ENCODE data around the gene MAPK8IP2.
"Not testable (repeated sequence)": the region's sequence is repeated elsewhere in the genome, so short reads cannot be mapped to it uniquely, and the experiment has no call there.

MAPK8IP2 gene

DNA sequence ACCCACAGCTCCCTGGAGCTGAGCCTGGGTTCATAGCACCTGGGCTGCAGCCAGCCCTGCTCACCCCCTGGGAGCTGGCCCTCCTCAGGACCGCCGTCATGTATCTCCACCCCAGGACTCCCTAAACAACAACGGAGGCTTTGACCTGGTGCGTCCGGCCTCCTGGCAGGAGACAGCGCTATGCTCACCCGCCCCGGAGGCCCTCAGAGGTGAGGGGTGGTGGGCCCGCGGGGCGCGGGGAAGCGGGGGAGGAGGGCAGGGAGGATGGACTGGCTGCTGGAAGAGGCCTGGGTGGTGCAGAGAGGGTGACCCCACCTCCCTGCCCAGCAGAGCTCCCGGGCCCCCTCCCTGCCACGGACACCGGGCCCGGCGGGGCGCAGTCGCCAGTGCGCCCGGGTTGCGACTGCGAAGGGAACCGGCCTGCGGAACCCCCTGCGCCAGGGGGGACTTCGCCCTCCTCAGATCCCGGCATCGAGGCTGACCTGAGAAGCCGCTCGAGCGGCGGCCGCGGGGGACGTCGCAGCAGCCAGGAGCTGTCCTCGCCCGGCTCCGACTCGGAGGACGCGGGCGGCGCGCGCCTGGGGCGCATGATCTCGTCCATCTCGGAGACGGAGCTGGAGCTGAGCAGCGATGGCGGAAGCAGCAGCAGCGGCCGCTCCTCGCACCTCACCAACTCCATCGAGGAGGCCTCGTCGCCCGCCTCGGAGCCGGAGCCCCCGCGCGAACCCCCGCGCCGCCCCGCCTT is 3.1 kb downstream of the MAPK8IP2 start:
- DNase-seq (ENCODE audit: insufficient read length) = no peak
- FAIRE-seq = no peak
- TF ChIP-seq POLR2A (IDR thresholded peaks at IDR 0.05; ENCODE audit: low read depth, low read length) (no peak), TAF1 (IDR thresholded peaks at IDR 0.05; ENCODE audit: borderline replicate concordance, low read depth, low read length) (no peak), POLR2AphosphoS5 (IDR thresholded peaks at IDR 0.05; ENCODE audit: low read depth, low read length) (no peak)

DNA sequence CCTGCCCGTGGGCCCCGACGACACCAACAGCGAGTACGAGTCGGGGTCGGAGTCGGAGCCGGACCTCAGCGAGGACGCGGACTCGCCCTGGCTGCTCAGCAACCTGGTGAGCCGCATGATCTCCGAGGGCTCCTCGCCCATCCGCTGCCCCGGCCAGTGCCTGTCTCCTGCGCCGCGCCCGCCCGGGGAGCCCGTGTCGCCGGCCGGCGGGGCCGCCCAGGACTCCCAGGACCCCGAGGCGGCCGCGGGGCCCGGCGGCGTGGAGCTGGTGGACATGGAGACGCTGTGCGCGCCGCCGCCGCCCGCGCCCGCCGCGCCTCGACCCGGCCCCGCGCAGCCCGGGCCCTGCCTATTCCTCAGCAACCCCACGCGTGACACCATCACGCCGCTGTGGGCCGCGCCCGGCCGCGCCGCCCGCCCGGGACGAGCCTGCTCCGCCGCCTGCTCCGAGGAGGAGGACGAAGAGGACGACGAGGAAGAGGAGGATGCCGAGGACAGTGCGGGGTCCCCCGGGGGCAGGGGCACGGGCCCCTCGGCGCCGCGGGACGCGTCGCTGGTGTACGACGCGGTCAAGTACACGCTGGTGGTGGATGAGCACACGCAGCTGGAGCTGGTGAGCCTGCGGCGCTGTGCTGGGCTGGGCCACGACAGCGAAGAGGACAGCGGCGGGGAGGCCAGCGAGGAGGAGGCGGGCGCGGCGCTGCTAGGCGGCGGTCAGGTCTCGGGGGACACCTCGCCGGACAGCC is 3.8 kb downstream of the MAPK8IP2 start:
- TF ChIP-seq POLR2A (IDR thresholded peaks at IDR 0.05; ENCODE audit: low read depth, low read length) = no peak
- no peak for TF ChIP-seq POLR2AphosphoS5 (IDR thresholded peaks at IDR 0.05; ENCODE audit: low read depth, low read length)
- no peak for TF ChIP-seq TAF1 (IDR thresholded peaks at IDR 0.05; ENCODE audit: borderline replicate concordance, low read depth, low read length)
- FAIRE-seq = no peak

DNA sequence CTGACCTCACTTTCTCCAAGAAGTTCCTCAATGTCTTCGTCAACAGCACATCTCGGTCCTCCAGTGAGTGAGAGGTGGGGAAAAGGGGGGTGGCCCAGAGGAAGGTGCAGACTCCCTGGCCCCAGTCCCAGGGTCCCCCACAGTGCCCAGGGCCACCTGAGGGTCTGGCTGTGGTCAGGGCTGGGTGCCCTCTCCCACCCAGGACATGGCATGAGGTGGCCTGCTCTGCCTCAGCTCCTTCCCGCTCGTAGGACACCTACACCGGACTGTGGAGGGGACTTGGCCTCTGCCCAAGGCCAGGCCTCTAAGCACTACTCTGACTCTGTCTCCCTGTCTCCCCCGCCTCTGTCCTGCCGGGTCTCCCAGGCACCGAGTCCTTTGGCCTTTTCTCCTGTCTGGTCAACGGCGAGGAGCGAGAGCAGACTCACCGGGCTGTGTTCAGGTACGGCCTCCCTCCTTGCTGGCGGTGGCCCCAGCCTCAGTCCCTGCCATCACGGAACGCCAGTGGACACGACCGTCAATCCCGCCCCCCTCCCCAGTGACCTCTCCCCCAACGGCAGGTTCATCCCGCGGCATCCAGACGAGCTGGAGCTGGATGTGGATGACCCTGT is 4.5 kb downstream of the MAPK8IP2 start:
- no peak for TF ChIP-seq POLR2A (IDR thresholded peaks at IDR 0.05; ENCODE audit: low read depth, low read length)
- no peak for TF ChIP-seq POLR2AphosphoS5 (IDR thresholded peaks at IDR 0.05; ENCODE audit: low read depth, low read length)
- TF ChIP-seq TAF1 (IDR thresholded peaks at IDR 0.05; ENCODE audit: borderline replicate concordance, low read depth, low read length) = no peak
- FAIRE-seq = no peak
- DNase-seq (ENCODE audit: insufficient read length) = peak; percentile 35

More for the DNA sequence above, 3.8 kb downstream of the MAPK8IP2 start:
- no peak for DNase-seq (ENCODE audit: insufficient read length)

DNA sequence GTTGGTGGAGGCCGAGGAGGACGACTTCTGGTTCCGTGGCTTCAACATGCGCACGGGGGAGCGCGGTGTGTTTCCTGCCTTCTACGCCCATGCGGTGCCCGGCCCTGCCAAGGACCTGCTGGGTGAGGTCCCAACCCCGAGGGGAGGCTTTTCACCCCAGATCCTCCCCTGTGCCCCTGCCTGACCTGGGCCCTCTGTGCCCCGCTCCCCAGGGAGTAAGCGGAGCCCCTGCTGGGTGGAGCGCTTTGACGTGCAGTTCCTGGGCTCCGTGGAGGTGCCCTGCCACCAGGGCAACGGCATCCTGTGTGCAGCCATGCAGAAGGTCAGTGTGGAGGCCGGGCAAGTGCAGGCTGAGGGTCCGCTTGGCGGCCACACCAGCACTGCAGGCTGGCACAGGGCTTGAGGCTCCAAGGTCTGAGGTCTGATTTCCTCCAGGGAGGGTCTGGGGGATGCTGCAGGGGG is 5.1 kb downstream of the MAPK8IP2 start:
- DNase-seq (ENCODE audit: insufficient read length) (no peak), FAIRE-seq (no peak)
- TF ChIP-seq TAF1 (IDR thresholded peaks at IDR 0.05; ENCODE audit: borderline replicate concordance, low read depth, low read length) (no peak), POLR2A (IDR thresholded peaks at IDR 0.05; ENCODE audit: low read depth, low read length) (no peak), POLR2AphosphoS5 (IDR thresholded peaks at IDR 0.05; ENCODE audit: low read depth, low read length) (no peak)

DNA sequence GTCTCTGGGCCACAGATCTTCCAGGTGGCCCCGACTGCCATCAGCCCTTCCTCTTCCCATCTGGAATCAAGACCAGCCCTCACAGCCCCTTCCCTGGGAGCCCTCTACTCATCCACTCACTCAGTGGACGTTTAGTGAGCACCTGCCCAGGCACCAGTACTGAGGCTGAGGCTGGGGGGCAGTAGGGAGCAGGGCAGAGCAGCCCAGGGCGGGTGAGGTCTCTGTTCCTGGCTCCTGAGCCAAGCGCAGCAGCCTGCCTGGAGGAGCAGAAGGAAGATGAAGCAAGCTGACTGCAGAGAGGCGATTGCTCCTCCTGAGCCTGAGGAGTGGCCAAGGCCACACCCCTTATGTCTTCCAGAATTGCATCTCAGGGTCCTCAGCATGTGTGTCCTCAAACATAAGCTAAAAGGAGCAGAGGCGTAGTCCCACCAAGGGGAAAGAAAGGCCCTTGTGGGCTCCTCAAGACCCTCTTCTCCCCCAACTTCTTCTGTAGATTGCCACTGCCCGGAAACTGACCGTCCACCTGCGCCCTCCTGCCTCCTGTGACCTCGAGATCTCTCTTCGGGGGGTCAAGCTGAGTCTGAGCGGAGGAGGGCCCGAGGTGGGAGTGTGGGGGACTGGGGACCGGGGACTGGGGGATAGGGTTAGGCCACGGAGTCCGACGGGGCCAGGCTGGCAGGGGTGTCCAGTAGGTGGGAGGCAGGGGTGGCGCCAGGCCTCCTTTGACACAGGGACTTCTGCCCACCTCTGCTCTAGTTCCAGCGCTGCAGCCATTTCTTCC is 5.8 kb downstream of the MAPK8IP2 start:
- peak; percentile 40 for DNase-seq (ENCODE audit: insufficient read length)
- no peak for TF ChIP-seq POLR2A (IDR thresholded peaks at IDR 0.05; ENCODE audit: low read depth, low read length)
- no peak for TF ChIP-seq TAF1 (IDR thresholded peaks at IDR 0.05; ENCODE audit: borderline replicate concordance, low read depth, low read length)
- TF ChIP-seq POLR2AphosphoS5 (IDR thresholded peaks at IDR 0.05; ENCODE audit: low read depth, low read length) = no peak
- no peak for FAIRE-seq

DNA sequence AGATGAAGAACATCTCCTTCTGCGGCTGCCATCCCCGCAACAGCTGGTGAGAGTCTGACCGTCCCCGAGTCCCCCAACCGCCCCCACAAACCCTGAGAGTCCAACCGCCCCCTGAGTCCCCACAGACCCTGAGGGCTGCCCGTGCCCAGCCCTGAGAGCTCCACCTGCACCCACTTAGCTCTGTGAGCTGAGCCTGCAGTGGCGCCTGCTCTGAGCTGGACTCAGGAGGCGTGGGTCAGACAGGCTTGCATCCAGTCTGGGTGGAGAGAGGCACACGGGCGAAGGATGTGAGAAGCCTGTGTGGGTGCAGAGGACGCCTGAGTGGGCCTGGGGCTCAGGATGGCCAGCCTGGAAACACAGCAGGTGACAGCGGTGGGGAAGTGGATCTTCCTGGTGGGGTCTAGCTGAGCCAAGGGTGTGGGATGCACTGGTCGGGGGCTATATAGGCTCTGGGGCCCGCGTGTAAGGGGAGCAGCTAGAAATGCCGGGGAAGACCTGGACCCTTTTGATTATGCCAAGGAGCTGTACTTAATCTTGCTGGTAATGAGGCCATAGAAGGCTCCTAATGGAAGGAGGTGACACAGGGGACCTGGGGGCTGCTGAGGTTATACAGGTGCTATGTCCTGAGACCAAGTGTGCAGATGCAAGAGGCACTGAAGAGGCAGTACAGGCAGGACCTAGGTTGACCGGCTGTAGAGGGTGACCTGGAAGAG is 6.5 kb downstream of the MAPK8IP2 start:
- no peak for DNase-seq (ENCODE audit: insufficient read length)
- no peak for FAIRE-seq
- no peak for TF ChIP-seq TAF1 (IDR thresholded peaks at IDR 0.05; ENCODE audit: borderline replicate concordance, low read depth, low read length)
- TF ChIP-seq POLR2A (IDR thresholded peaks at IDR 0.05; ENCODE audit: low read depth, low read length) = no peak
- TF ChIP-seq POLR2AphosphoS5 (IDR thresholded peaks at IDR 0.05; ENCODE audit: low read depth, low read length) = no peak

DNA sequence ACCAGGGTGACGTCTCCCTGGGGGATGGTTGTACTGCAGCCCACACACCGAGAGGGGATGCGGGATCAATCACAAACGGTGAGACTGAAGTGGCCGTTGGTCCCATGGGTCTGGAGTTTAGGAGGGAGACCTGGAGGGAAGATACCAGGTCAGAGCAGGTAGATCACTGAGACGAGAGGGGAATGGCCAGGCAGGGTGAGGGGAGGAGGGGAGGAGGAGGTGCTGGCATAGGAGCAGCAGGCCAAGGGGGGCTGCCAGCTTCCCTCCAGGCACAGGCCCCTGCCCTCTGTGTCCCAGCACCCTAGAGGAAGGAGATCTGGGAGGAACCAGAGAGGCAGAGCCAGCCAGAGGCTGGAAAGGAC is 7.0 kb downstream of the MAPK8IP2 start:
- FAIRE-seq (no peak), DNase-seq (ENCODE audit: insufficient read length) (no peak)
- no peak for TF ChIP-seq TAF1 (IDR thresholded peaks at IDR 0.05; ENCODE audit: borderline replicate concordance, low read depth, low read length)
- no peak for TF ChIP-seq POLR2A (IDR thresholded peaks at IDR 0.05; ENCODE audit: low read depth, low read length)
- TF ChIP-seq POLR2AphosphoS5 (IDR thresholded peaks at IDR 0.05; ENCODE audit: low read depth, low read length) = no peak

DNA sequence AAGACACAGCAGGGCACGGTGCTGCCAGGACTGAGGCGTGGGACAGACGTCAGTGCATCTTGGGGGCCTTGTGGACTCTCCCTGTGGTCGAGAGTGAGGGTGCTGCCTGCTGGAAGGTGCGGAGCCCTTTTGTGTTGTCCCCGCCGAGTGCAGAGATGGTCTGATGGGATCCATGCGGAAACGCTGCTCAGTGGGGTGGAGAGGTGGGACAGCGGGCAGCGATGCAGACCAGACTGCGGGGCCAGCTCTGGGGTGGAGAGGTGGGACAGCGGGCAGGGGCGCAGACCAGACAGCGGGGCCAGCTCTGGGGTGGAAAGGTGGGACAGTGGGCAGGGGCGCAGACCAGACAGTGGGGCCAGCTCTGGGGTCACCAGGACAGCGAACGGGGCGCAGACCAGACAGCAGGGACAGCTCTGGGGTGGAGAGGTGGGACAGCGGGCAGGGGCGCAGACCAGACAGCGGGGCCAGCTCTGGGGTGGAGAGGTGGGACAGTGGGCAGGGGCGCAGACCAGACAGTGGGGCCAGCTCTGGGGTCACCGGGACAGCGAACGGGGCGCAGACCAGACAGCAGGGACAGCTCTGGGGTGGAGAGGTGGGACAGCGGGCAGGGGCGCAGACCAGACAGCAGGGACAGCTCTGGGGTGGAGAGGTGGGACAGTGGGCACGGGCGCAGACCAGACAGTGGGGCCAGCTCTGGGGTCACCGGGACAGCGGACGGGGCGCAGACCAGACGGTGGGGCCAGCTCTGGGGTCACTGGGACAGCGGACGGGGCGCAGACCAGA is 7.7 kb downstream of the MAPK8IP2 start:
- FAIRE-seq; DNase-seq (ENCODE audit: insufficient read length): not testable (repeated sequence)

GRCh38 chr22:50608996-50609395 is 8.4 kb downstream of the MAPK8IP2 start:
- no peak for TF ChIP-seq POLR2A (IDR thresholded peaks at IDR 0.05; ENCODE audit: low read depth, low read length)
- no peak for TF ChIP-seq TAF1 (IDR thresholded peaks at IDR 0.05; ENCODE audit: borderline replicate concordance, low read depth, low read length)
- no peak for TF ChIP-seq POLR2AphosphoS5 (IDR thresholded peaks at IDR 0.05; ENCODE audit: low read depth, low read length)
- DNase-seq (ENCODE audit: insufficient read length) (no peak), FAIRE-seq (no peak)

GRCh38 chr22:50609599-50609998 is 9.0 kb downstream of the MAPK8IP2 start:
- FAIRE-seq = no peak
- DNase-seq (ENCODE audit: insufficient read length) = no peak
- no peak for TF ChIP-seq POLR2A (IDR thresholded peaks at IDR 0.05; ENCODE audit: low read depth, low read length)
- no peak for TF ChIP-seq POLR2AphosphoS5 (IDR thresholded peaks at IDR 0.05; ENCODE audit: low read depth, low read length)
- TF ChIP-seq TAF1 (IDR thresholded peaks at IDR 0.05; ENCODE audit: borderline replicate concordance, low read depth, low read length) = no peak
